ENCODE data around the gene GAL. TPM values are rescaled to one million over a fixed set of nuclear protein-coding genes. Genes with fewer than 3 reads are reported as not detected.

Gene GAL
- total and polyA plus RNA-seq, 2 experiments from 2014 or later, result 80.9 to 691 TPM

- ATAC-seq (no peak), DNase-seq (ENCODE audit: low spot score) (no peak)
- Mint-ChIP-seq H3K4me1 (no peaks in the 10 kb centered on the region; the same call in 2 of the 3 replicates), H3K4me3 (no peak overlapping the region), H3K27me3 (ENCODE audit: insufficient read depth, low read depth, poor library complexity) (peaks cover 12% of the 10 kb centered on the region), H3K36me3 (ENCODE audit: low read depth) (peaks cover 11% of the 10 kb centered on the region; the same call in 2 of the 3 replicates), H3K9me3 (peaks cover 25% of the 10 kb centered on the region), H3K27ac (no peak overlapping the region; the same call in 1 of the 2 replicates)
- H3K36me3 ChIP-seq (ENCODE audit: insufficient read depth), result no peaks in the 10 kb centered on the region
- no peak overlapping the region for H3K27ac ChIP-seq (ENCODE audit: low read depth)
- H2AFZ ChIP-seq, result no peak overlapping the region; the same call in 1 of the 2 replicates
- H3K4me3 ChIP-seq, result no peak overlapping the region
- H3K4me2 ChIP-seq, result no peak overlapping the region
- H3F3A ChIP-seq (replicated peaks; ENCODE audit: low read depth), result peaks cover 5% of the 10 kb centered on the region; the same call in 1 of the 2 replicates
- H3K9me2 ChIP-seq (ENCODE audit: insufficient read depth), result no peaks in the 10 kb centered on the region
- H3K27me3 ChIP-seq (ENCODE audit: insufficient read depth), result no peaks in the 10 kb centered on the region
- H4K20me1 ChIP-seq (replicated peaks; ENCODE audit: insufficient read depth), result no peaks in the 10 kb centered on the region
- no peaks in the 10 kb centered on the region for H3K79me2 ChIP-seq (replicated peaks; ENCODE audit: insufficient read depth)
- H3K4me1 ChIP-seq (ENCODE audit: insufficient read depth), result no peaks in the 10 kb centered on the region
- no peak for TF ChIP-seq EZH2 (IDR thresholded peaks at IDR 0.05; ENCODE audit: low read depth, unreplicated experiment)
- no peak for TF ChIP-seq NANOG (IDR thresholded peaks at IDR 0.05; ENCODE audit: borderline replicate concordance)
- no peak for TF ChIP-seq ZNF462 (CRISPR knock-in tag; IDR thresholded peaks at IDR 0.05)
- no peak for TF ChIP-seq EZH2phosphoT487 (IDR thresholded peaks at IDR 0.05; ENCODE audit: unreplicated experiment)
- TF ChIP-seq ZNF114 (CRISPR knock-in tag; IDR thresholded peaks at IDR 0.05), result no peak
- TF ChIP-seq STAT1 (IDR thresholded peaks at IDR 0.05; ENCODE audit: unreplicated experiment), result no peak
- no peak for TF ChIP-seq POLR2AphosphoS5 (IDR thresholded peaks at IDR 0.05; ENCODE audit: low read depth)
- TF ChIP-seq ZNF331 (CRISPR knock-in tag; IDR thresholded peaks at IDR 0.05; ENCODE audit: low read depth), result no peak
Observed at GRCh38 chr11:68658097-68658496, 26.2 kb upstream of the GAL start.

Data from GM23338 (cell line).